Caco-2 (cell line): Measurements from ENCODE around the gene RERE. TPM values are rescaled to one million over a fixed set of nuclear protein-coding genes. Genes with fewer than 3 reads are reported as not detected.

Experiments used
- BruUV-seq: library from RNA; stranded (reverse); fragments of 400-500 nt; replicated peaks from 2 replicates; lab custom pipeline; 2021; lab: Mats Ljungman, UMichigan
- CTCF ChIA-PET: fragments of 300-600 bp; sonication (Branson Sonifier 250); formaldehyde crosslinking; loops from one replicate; lab custom pipeline; 2022; ENCODE audit warnings: antibody characterized with exemption; lab: Charles Lee
- POLR2A ChIA-PET: fragments of 300-600 bp; sonication (Branson Sonifier 250); formaldehyde crosslinking; loops from one replicate; lab custom pipeline; 2022; ENCODE audit warnings: antibody characterized with exemption; lab: Charles Lee
- DNase-seq, 2 experiments: peaks; one replicate each; pipeline versions ENCODE4 v3.0.0 to v3.0.0-alpha.2; 2020 to 2022
- H3K27me3 ChIP-seq: replicated peaks from 2 replicates; pipeline ENCODE4 v1.6.0; 2011; ENCODE audit warnings: low read length; ENCODE audit not compliant: control insufficient read depth, insufficient read depth
- H3K36me3 ChIP-seq: 2 replicates; pipeline ENCODE4 v1.5.1; 2011; ENCODE audit warnings: low read length; ENCODE audit not compliant: control insufficient read depth, insufficient read depth
- H3K4me1 ChIP-seq: fragments of 250-450 bp; sonication (Bioruptor Pico); 2 replicates; pipeline ENCODE4 v1.5.1; 2020; ENCODE audit warnings: mild to moderate bottlenecking
- H3K4me3 ChIP-seq: 2 replicates; pipeline ENCODE4 v1.5.1; 2011; ENCODE audit warnings: low read depth, mild to moderate bottlenecking, control low read depth, low read length
- H3K9me3 ChIP-seq: fragments of 250-450 bp; sonication (Bioruptor Pico); 2 replicates; pipeline ENCODE4 v1.5.1; 2020; ENCODE audit warnings: mild to moderate bottlenecking, moderate library complexity
- H3K27ac Mint-ChIP-seq: one replicate; pipeline ENCODE4 v1.8.0; 2022; ENCODE audit warnings: mixed read lengths; ENCODE audit not compliant: unreplicated experiment
- H3K27me3 Mint-ChIP-seq: one replicate; pipeline ENCODE4 v1.8.0; 2022; ENCODE audit warnings: mixed read lengths; ENCODE audit not compliant: insufficient read depth, unreplicated experiment
- H3K36me3 Mint-ChIP-seq: one replicate; pipeline ENCODE4 v1.8.0; 2022; ENCODE audit warnings: mild to moderate bottlenecking, mixed read lengths; ENCODE audit not compliant: insufficient read depth, unreplicated experiment
- H3K4me1 Mint-ChIP-seq: one replicate; pipeline ENCODE4 v1.8.0; 2022; ENCODE audit warnings: low read depth, mixed read lengths; ENCODE audit not compliant: unreplicated experiment
- H3K4me3 Mint-ChIP-seq: one replicate; pipeline ENCODE4 v1.8.0; 2022; ENCODE audit warnings: mild to moderate bottlenecking, moderate library complexity, mixed read lengths; ENCODE audit not compliant: unreplicated experiment
- H3K9me3 Mint-ChIP-seq: one replicate; pipeline ENCODE4 v1.8.0; 2022; ENCODE audit warnings: mixed read lengths; ENCODE audit not compliant: unreplicated experiment
- intact Hi-C: fragments of 100-400 bp; cut with micrococcal nuclease; formaldehyde crosslinking; loops from one replicate; pipeline ENCODE4 v1.10.0; 2022; ENCODE audit not compliant: unreplicated experiment
- total RNA-seq: library from RNA; stranded (reverse); gene quantifications from 2 replicates; pipeline ENCODE4 v1.2.3, GENCODE V29; 2022
- TF ChIP-seq, protein P1 (sequence below), 2 experiments: fragments of 200-600 bp in 1 of 2; IDR thresholded peaks; 1 replicate in 1 of 2; 2 replicates in 1 of 2; pipeline versions ENCODE4 v1.5.1 to v1.8.0; 2011 to 2022; ENCODE audit warnings: antibody characterized with exemption in 1 of 2, control low read depth in 1 of 2, inconsistent platforms in 1 of 2, low read depth in 1 of 2, low read length in 1 of 2, mild to moderate bottlenecking in 1 of 2, moderate library complexity in 1 of 2; ENCODE audit not compliant: insufficient read depth in 1 of 2, severe bottlenecking in 1 of 2, unreplicated experiment in 1 of 2

RERE gene
- total RNA-seq, 1 experiment from 2014 or later: 85.2 TPM

DNA sequence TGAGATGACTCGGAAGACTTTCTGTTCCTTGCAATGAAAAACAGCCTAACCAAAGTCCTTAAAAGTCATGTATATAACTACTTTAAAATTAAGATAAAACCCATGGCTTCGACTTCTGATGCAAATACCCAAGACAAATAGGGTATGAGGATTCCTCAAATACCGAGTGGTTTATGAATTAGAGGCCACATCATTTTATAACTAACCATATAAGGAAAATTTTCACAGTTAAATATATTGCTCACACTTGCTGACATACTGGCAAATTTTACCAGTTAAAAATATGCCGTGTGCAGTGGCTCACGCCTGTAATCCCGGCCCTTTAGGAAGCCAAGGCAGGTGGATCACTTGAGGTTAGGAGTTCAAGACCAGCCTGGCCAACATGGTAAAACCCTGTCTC is 5.4 kb downstream of the RERE start:
- no peak for DNase-seq
- Histone ChIP-seq H3K36me3 (no peaks in the 10 kb centered on the region), H3K4me1 (peaks cover 9% of the 10 kb centered on the region; the same call in 1 of the 2 replicates), H3K27me3 (no peaks in the 10 kb centered on the region), H3K9me3 (no peaks in the 10 kb centered on the region), H3K4me3 (no peak overlapping the region)
- no peak overlapping the region for H3K4me3 Mint-ChIP-seq
- intact Hi-C loops: no loop called here
- BruUV-seq: no TSS peak
- H3K27me3 Mint-ChIP-seq: no peaks in the 10 kb centered on the region
- H3K36me3 Mint-ChIP-seq: peaks cover 5% of the 10 kb centered on the region
- no peak overlapping the region for H3K27ac Mint-ChIP-seq
- peaks cover 27% of the 10 kb centered on the region for H3K4me1 Mint-ChIP-seq
- CTCF ChIA-PET: no interaction called here
- TF ChIP-seq, protein P1, sequence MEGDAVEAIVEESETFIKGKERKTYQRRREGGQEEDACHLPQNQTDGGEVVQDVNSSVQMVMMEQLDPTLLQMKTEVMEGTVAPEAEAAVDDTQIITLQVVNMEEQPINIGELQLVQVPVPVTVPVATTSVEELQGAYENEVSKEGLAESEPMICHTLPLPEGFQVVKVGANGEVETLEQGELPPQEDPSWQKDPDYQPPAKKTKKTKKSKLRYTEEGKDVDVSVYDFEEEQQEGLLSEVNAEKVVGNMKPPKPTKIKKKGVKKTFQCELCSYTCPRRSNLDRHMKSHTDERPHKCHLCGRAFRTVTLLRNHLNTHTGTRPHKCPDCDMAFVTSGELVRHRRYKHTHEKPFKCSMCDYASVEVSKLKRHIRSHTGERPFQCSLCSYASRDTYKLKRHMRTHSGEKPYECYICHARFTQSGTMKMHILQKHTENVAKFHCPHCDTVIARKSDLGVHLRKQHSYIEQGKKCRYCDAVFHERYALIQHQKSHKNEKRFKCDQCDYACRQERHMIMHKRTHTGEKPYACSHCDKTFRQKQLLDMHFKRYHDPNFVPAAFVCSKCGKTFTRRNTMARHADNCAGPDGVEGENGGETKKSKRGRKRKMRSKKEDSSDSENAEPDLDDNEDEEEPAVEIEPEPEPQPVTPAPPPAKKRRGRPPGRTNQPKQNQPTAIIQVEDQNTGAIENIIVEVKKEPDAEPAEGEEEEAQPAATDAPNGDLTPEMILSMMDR (IDR thresholded peaks at IDR 0.05; ENCODE audit: insufficient read depth in 1 of 2, low read depth in 1 of 2, low read length in 1 of 2, severe bottlenecking in 1 of 2, unreplicated experiment in 1 of 2): no peak
- POLR2A ChIA-PET: no interaction called here
- H3K9me3 Mint-ChIP-seq: no peaks in the 10 kb centered on the region

DNA sequence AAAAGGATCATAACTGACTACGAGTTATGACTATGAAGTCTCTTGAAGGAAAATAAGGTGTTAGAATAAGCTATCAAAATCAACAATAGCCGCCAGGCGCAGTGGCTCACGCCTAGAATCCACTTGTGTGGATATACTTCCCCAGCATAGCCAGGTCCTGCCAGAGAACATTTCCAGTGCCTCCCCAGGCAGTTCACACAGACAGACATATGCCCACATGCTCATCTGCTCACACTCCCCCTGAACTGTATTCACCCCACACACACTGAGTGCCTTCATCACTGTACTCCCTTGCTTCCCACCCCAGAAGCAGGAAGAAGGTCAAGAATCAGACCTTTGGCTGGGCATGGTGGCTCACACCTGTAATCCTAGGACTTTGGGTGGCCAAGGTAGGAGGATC is 6.5 kb downstream of the RERE start:
- no peaks in the 10 kb centered on the region for H3K27me3 ChIP-seq
- CTCF ChIA-PET: no interaction called here
- no peak overlapping the region for H3K27ac Mint-ChIP-seq
- POLR2A ChIA-PET: interaction anchor here (0.5 kb wide), 1 partner anchor 17 kb away, joined by 11 read pairs; no protein-coding TSS in a partner anchor
- H3K9me3 ChIP-seq: no peaks in the 10 kb centered on the region
- no peak for DNase-seq
- BruUV-seq: no TSS peak
- no peak overlapping the region for H3K4me3 ChIP-seq
- H3K4me3 Mint-ChIP-seq: no peak overlapping the region
- no peaks in the 10 kb centered on the region for H3K36me3 Mint-ChIP-seq
- peaks cover 26% of the 10 kb centered on the region for H3K4me1 Mint-ChIP-seq
- intact Hi-C loops: no loop called here
- TF ChIP-seq, protein P1 (IDR thresholded peaks at IDR 0.05; ENCODE audit: insufficient read depth in 1 of 2, low read depth in 1 of 2, low read length in 1 of 2, severe bottlenecking in 1 of 2, unreplicated experiment in 1 of 2): no peak
- H3K4me1 ChIP-seq: peaks cover 9% of the 10 kb centered on the region; the same call in 1 of the 2 replicates
- peaks cover 2% of the 10 kb centered on the region; the same call in 1 of the 2 replicates for H3K36me3 ChIP-seq
- no peaks in the 10 kb centered on the region for H3K27me3 Mint-ChIP-seq
- no peaks in the 10 kb centered on the region for H3K9me3 Mint-ChIP-seq

DNA sequence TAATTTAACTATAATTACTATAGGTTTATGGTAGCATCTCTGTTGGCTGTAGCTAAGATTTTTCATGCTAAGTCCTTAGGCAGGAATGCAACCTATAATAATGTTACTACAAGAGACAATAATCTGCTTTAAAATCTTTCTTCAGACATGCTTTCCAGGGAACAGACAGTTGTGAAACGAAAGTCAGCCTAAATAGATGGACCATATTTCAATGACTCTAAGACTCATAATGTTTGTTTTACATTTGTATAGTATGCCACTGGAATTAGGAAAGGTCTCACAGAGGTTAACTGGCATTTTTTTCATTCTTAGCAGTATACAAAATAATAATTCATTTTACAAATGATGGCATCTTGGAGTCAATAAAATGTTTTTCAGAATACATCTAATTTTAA is 8.1 kb downstream of the RERE start:
- DNase-seq: no peak
- Histone ChIP-seq H3K27me3 (no peaks in the 10 kb centered on the region), H3K36me3 (peaks cover 2% of the 10 kb centered on the region; the same call in 1 of the 2 replicates), H3K9me3 (no peaks in the 10 kb centered on the region), H3K4me3 (no peak overlapping the region), H3K4me1 (peaks cover 6% of the 10 kb centered on the region; the same call in 1 of the 2 replicates)
- POLR2A ChIA-PET: no interaction called here
- Mint-ChIP-seq H3K27me3 (no peaks in the 10 kb centered on the region), H3K4me3 (no peak overlapping the region), H3K36me3 (no peaks in the 10 kb centered on the region), H3K9me3 (no peaks in the 10 kb centered on the region), H3K27ac (no peak overlapping the region), H3K4me1 (peaks cover 10% of the 10 kb centered on the region)
- CTCF ChIA-PET: no interaction called here
- BruUV-seq: no TSS peak
- TF ChIP-seq, protein P1 (IDR thresholded peaks at IDR 0.05; ENCODE audit: insufficient read depth in 1 of 2, low read depth in 1 of 2, low read length in 1 of 2, severe bottlenecking in 1 of 2, unreplicated experiment in 1 of 2): no peak
- intact Hi-C loops: no loop called here
